Measurements from ENCODE around the gene UBR1. TPM values are rescaled to one million over a fixed set of nuclear protein-coding genes. Genes with fewer than 3 reads are reported as not detected.

UBR1 gene
- total and polyA plus RNA-seq, 5 donors from 2014 or later: 15.9 to 48.2 (median 18.2) TPM

- H3K36me3 ChIP-seq (ENCODE audit: control insufficient read depth, insufficient read depth, low read length): peaks cover 10% of the 10 kb centered on the region
- H3K9me3 ChIP-seq (ENCODE audit: control insufficient read depth in 2 of 2, low read length in 2 of 2): no peaks in the 10 kb centered on the region
- no peaks in the 10 kb centered on the region for H3K27me3 ChIP-seq (ENCODE audit: control insufficient read depth, insufficient read depth, low read length)
- Mint-ChIP-seq H3K9me3 (peaks cover 0 to 1% (median 0%) of the 10 kb centered on the region in 7 donors), H3K27ac (peak overlapping the region; percentile 98 to 99 (median 98)), H3K4me1 (peaks cover 31 to 60% (median 50%) of the 10 kb centered on the region in 4 donors), H3K27me3 (peaks cover 4% of the 10 kb centered on the region), H3K36me3 (peaks cover 21% of the 10 kb centered on the region), H3K4me3 (peak overlapping the region; percentile 94 to 99 (median 98))
- H3K27ac ChIP-seq (ENCODE audit: insufficient read depth, low read length, poor library complexity, severe bottlenecking): peak overlapping the region; percentile 97
- DNase-seq (peak in 1 of 3 donors; percentile 59), ATAC-seq (ENCODE audit: low read depth in 2 of 2) (peak; percentile 25 to 29)
- H3K4me1 ChIP-seq (ENCODE audit: control insufficient read depth, insufficient read depth, low read length, poor library complexity, severe bottlenecking): peaks cover 31% of the 10 kb centered on the region
- H3K4me3 ChIP-seq (ENCODE audit: low read depth, low read length): peak overlapping the region; percentile 98
These were observed 631 bp downstream of the UBR1 start for GRCh38 chr15:43105077-43105736.

GRCh38 chr15:43104426-43104825 is 1.4 kb downstream of the UBR1 start:
- H3K27me3 ChIP-seq (ENCODE audit: control insufficient read depth, insufficient read depth, low read length): no peaks in the 10 kb centered on the region
- no peaks in the 10 kb centered on the region for H3K9me3 ChIP-seq (ENCODE audit: control insufficient read depth in 2 of 2, low read length in 2 of 2)
- peaks cover 31% of the 10 kb centered on the region for H3K4me1 ChIP-seq (ENCODE audit: control insufficient read depth, insufficient read depth, low read length, poor library complexity, severe bottlenecking)
- H3K27me3 Mint-ChIP-seq: peaks cover 4% of the 10 kb centered on the region
- peak overlapping the region; percentile 98 for H3K4me3 ChIP-seq (ENCODE audit: low read depth, low read length)
- H3K9me3 Mint-ChIP-seq: peaks cover 0 to 1% (median 0%) of the 10 kb centered on the region in 7 donors
- H3K36me3 ChIP-seq (ENCODE audit: control insufficient read depth, insufficient read depth, low read length): peaks cover 13% of the 10 kb centered on the region
- no peak overlapping the region for H3K27ac ChIP-seq (ENCODE audit: insufficient read depth, low read length, poor library complexity, severe bottlenecking)
- H3K27ac Mint-ChIP-seq: peak overlapping the region in 2 of 3 donors; percentile 59 to 77
- DNase-seq: no peak
- H3K4me3 Mint-ChIP-seq: peak overlapping the region; percentile 38 to 77 (median 70)
- peaks cover 27% of the 10 kb centered on the region for H3K36me3 Mint-ChIP-seq
- H3K4me1 Mint-ChIP-seq: peaks cover 37 to 66% (median 56%) of the 10 kb centered on the region in 4 donors
- no peak for ATAC-seq (ENCODE audit: low read depth in 2 of 2)

GRCh38 chr15:43103907-43104306 is 1.9 kb downstream of the UBR1 start:
- no peaks in the 10 kb centered on the region for H3K9me3 ChIP-seq (ENCODE audit: control insufficient read depth in 2 of 2, low read length in 2 of 2)
- peaks cover 4% of the 10 kb centered on the region for H3K27me3 Mint-ChIP-seq
- peaks cover 27% of the 10 kb centered on the region for H3K36me3 Mint-ChIP-seq
- peaks cover 38 to 67% (median 57%) of the 10 kb centered on the region in 4 donors for H3K4me1 Mint-ChIP-seq
- peak overlapping the region; percentile 64 to 77 (median 70) for H3K4me3 Mint-ChIP-seq
- no peak overlapping the region for H3K27ac ChIP-seq (ENCODE audit: insufficient read depth, low read length, poor library complexity, severe bottlenecking)
- H3K27me3 ChIP-seq (ENCODE audit: control insufficient read depth, insufficient read depth, low read length): no peaks in the 10 kb centered on the region
- no peak for ATAC-seq (ENCODE audit: low read depth in 2 of 2)
- peak overlapping the region; percentile 98 for H3K4me3 ChIP-seq (ENCODE audit: low read depth, low read length)
- H3K4me1 ChIP-seq (ENCODE audit: control insufficient read depth, insufficient read depth, low read length, poor library complexity, severe bottlenecking): peaks cover 31% of the 10 kb centered on the region
- peaks cover 13% of the 10 kb centered on the region for H3K36me3 ChIP-seq (ENCODE audit: control insufficient read depth, insufficient read depth, low read length)
- peak overlapping the region in 2 of 3 donors; percentile 3 to 77 for H3K27ac Mint-ChIP-seq
- H3K9me3 Mint-ChIP-seq: peaks cover 0 to 1% (median 0%) of the 10 kb centered on the region in 7 donors
- no peak for DNase-seq

GRCh38 chr15:43102187-43102586 is 3.7 kb downstream of the UBR1 start:
- Histone ChIP-seq H3K27ac (ENCODE audit: insufficient read depth, low read length, poor library complexity, severe bottlenecking) (no peak overlapping the region), H3K4me3 (ENCODE audit: low read depth, low read length) (no peak overlapping the region), H3K9me3 (ENCODE audit: control insufficient read depth in 2 of 2, low read length in 2 of 2) (no peaks in the 10 kb centered on the region), H3K4me1 (ENCODE audit: control insufficient read depth, insufficient read depth, low read length, poor library complexity, severe bottlenecking) (peaks cover 31% of the 10 kb centered on the region), H3K27me3 (ENCODE audit: control insufficient read depth, insufficient read depth, low read length) (no peaks in the 10 kb centered on the region), H3K36me3 (ENCODE audit: control insufficient read depth, insufficient read depth, low read length) (peaks cover 13% of the 10 kb centered on the region)
- H3K4me3 Mint-ChIP-seq: peak overlapping the region in 3 of 4 donors; percentile 26 to 63 (median 45)
- ATAC-seq (ENCODE audit: low read depth in 2 of 2) (no peak), DNase-seq (no peak)
- peaks cover 33% of the 10 kb centered on the region for H3K36me3 Mint-ChIP-seq
- no peaks in the 10 kb centered on the region for H3K27me3 Mint-ChIP-seq
- H3K27ac Mint-ChIP-seq: peak overlapping the region in 2 of 3 donors; percentile 21 to 83
- H3K9me3 Mint-ChIP-seq: peaks cover 0 to 1% (median 0%) of the 10 kb centered on the region in 7 donors
- H3K4me1 Mint-ChIP-seq: peaks cover 43 to 83% (median 67%) of the 10 kb centered on the region in 4 donors

GRCh38 chr15:43100971-43101370 is 4.9 kb downstream of the UBR1 start:
- peaks cover 38% of the 10 kb centered on the region for H3K36me3 Mint-ChIP-seq
- H3K27ac Mint-ChIP-seq: peak overlapping the region; percentile 4 to 85 (median 14)
- Histone ChIP-seq H3K4me3 (ENCODE audit: low read depth, low read length) (no peak overlapping the region), H3K27me3 (ENCODE audit: control insufficient read depth, insufficient read depth, low read length) (no peaks in the 10 kb centered on the region), H3K27ac (ENCODE audit: insufficient read depth, low read length, poor library complexity, severe bottlenecking) (no peak overlapping the region), H3K4me1 (ENCODE audit: control insufficient read depth, insufficient read depth, low read length, poor library complexity, severe bottlenecking) (peaks cover 26% of the 10 kb centered on the region), H3K36me3 (ENCODE audit: control insufficient read depth, insufficient read depth, low read length) (peaks cover 19% of the 10 kb centered on the region), H3K9me3 (ENCODE audit: control insufficient read depth in 2 of 2, low read length in 2 of 2) (no peaks in the 10 kb centered on the region)
- ATAC-seq (ENCODE audit: low read depth in 2 of 2) (no peak), DNase-seq (no peak)
- H3K27me3 Mint-ChIP-seq: no peaks in the 10 kb centered on the region
- peaks cover 0 to 1% (median 0%) of the 10 kb centered on the region in 7 donors for H3K9me3 Mint-ChIP-seq
- peaks cover 43 to 86% (median 69%) of the 10 kb centered on the region in 4 donors for H3K4me1 Mint-ChIP-seq
- peak overlapping the region in 2 of 4 donors; percentile 54 to 65 for H3K4me3 Mint-ChIP-seq

GRCh38 chr15:43099105-43099845 is 6.6 kb downstream of the UBR1 start:
- H3K27me3 Mint-ChIP-seq: no peaks in the 10 kb centered on the region
- peaks cover 0 to 1% (median 0%) of the 10 kb centered on the region in 7 donors for H3K9me3 Mint-ChIP-seq
- peak overlapping the region in 1 of 4 donors; percentile 26 for H3K4me3 Mint-ChIP-seq
- Histone ChIP-seq H3K27me3 (ENCODE audit: control insufficient read depth, insufficient read depth, low read length) (no peaks in the 10 kb centered on the region), H3K9me3 (ENCODE audit: control insufficient read depth in 2 of 2, low read length in 2 of 2) (no peaks in the 10 kb centered on the region), H3K4me3 (ENCODE audit: low read depth, low read length) (no peak overlapping the region), H3K36me3 (ENCODE audit: control insufficient read depth, insufficient read depth, low read length) (peaks cover 19% of the 10 kb centered on the region), H3K4me1 (ENCODE audit: control insufficient read depth, insufficient read depth, low read length, poor library complexity, severe bottlenecking) (peaks cover 15% of the 10 kb centered on the region), H3K27ac (ENCODE audit: insufficient read depth, low read length, poor library complexity, severe bottlenecking) (no peak overlapping the region)
- peaks cover 48% of the 10 kb centered on the region for H3K36me3 Mint-ChIP-seq
- peaks cover 53 to 90% (median 74%) of the 10 kb centered on the region in 4 donors for H3K4me1 Mint-ChIP-seq
- ATAC-seq (ENCODE audit: low read depth in 2 of 2) (no peak), DNase-seq (no peak)
- no peak overlapping the region for H3K27ac Mint-ChIP-seq

- no peak for ATAC-seq (ENCODE audit: low read depth in 2 of 2)
- Histone ChIP-seq H3K9me3 (ENCODE audit: control insufficient read depth in 2 of 2, low read length in 2 of 2) (no peaks in the 10 kb centered on the region), H3K36me3 (ENCODE audit: control insufficient read depth, insufficient read depth, low read length) (peaks cover 21% of the 10 kb centered on the region), H3K4me1 (ENCODE audit: control insufficient read depth, insufficient read depth, low read length, poor library complexity, severe bottlenecking) (peaks cover 7% of the 10 kb centered on the region), H3K27me3 (ENCODE audit: control insufficient read depth, insufficient read depth, low read length) (no peaks in the 10 kb centered on the region), H3K27ac (ENCODE audit: insufficient read depth, low read length, poor library complexity, severe bottlenecking) (no peak overlapping the region), H3K4me3 (ENCODE audit: low read depth, low read length) (no peak overlapping the region)
- peaks cover 37 to 77% (median 62%) of the 10 kb centered on the region in 4 donors for H3K4me1 Mint-ChIP-seq
- DNase-seq: no peak
- H3K4me3 Mint-ChIP-seq: no peak overlapping the region
- peak overlapping the region in 1 of 3 donors; percentile 22 for H3K27ac Mint-ChIP-seq
- peaks cover 49% of the 10 kb centered on the region for H3K36me3 Mint-ChIP-seq
- H3K9me3 Mint-ChIP-seq: peaks cover 0 to 1% (median 0%) of the 10 kb centered on the region in 7 donors
- no peaks in the 10 kb centered on the region for H3K27me3 Mint-ChIP-seq
These were observed 9.4 kb downstream of the UBR1 start for GRCh38 chr15:43096411-43096810.

All from CD4-positive, CD25-positive, alpha-beta regulatory T cell (primary cell).